Heart left ventricle (tissue), 16 donors: ENCODE measurements around the gene RAI2. TPM values are rescaled to one million over a fixed set of nuclear protein-coding genes. Genes with fewer than 3 reads are reported as not detected.
A peak's percentile ranks its signal among the peaks of the same experiment; 100 is the strongest.

Experiments used
- ATAC-seq, 4 donors: fragments of 200-7000 bp; cut with Tn5 transposase; one replicate each; pipeline ENCODE4 v1.9.1; 2020 to 2022; ENCODE audit warnings: moderate library complexity in 4 of 4, mild to moderate bottlenecking in 3 of 4, moderate number of reproducible peaks in 1 of 4
- DNase-seq, 5 donors: peaks; one replicate each; pipeline ENCODE4 v3.0.0-alpha.2; 2020
- H3K27ac ChIP-seq, 12 donors: fragments of 200-600 bp; sonication (generic) in 4 of 12; one replicate each; pipeline versions ENCODE4 v1.5.0 to v1.8.0; 2016 to 2022; ENCODE audit warnings: mild to moderate bottlenecking in 2 of 12
- H3K27me3 ChIP-seq, 9 donors: fragments of 200-600 bp; sonication (generic) in 2 of 9; one replicate each; pipeline versions ENCODE4 v1.5.1 to v1.8.0; 2016 to 2022; ENCODE audit warnings: mild to moderate bottlenecking in 3 of 9
- H3K36me3 ChIP-seq, 9 donors: fragments of 200-600 bp; sonication (generic) in 2 of 9; one replicate each; pipeline versions ENCODE4 v1.5.0 to v1.8.0; 2018 to 2022; ENCODE audit warnings: mild to moderate bottlenecking in 2 of 9
- H3K4me1 ChIP-seq, 12 donors: fragments of 200-600 bp; sonication (generic) in 4 of 12; one replicate each; pipeline versions ENCODE4 v1.5.0 to v1.8.0; 2016 to 2022; ENCODE audit warnings: mild to moderate bottlenecking in 3 of 12
- H3K4me3 ChIP-seq, 12 donors: fragments of 200-600 bp; sonication (generic) in 4 of 12; one replicate each; pipeline versions ENCODE4 v1.5.0 to v1.8.0; 2017 to 2022; ENCODE audit warnings: mild to moderate bottlenecking in 9 of 12, moderate library complexity in 4 of 12
- H3K9me3 ChIP-seq, 12 donors: fragments of 200-600 bp; sonication (generic) in 4 of 12; one replicate each; pipeline versions ENCODE4 v1.5.0 to v1.8.0; 2016 to 2022; ENCODE audit warnings: mild to moderate bottlenecking in 1 of 12
- POLR2A ChIP-seq, 2 donors: fragments of 450-650 bp; IDR thresholded peaks; one replicate each; pipeline ENCODE4 v1.6.1; 2017; ENCODE audit warnings: antibody characterized with exemption in 2 of 2, mild to moderate bottlenecking in 2 of 2, moderate library complexity in 2 of 2
- WGBS, 4 donors: extraction: QIAGEN DNeasy Blood & Tissue Kit in 2 of 4; methylation state at CpG; one replicate each; pipeline versions ENCODE4 v1.1.5 to v1.1.7; 2013 to 2018; 5-methylcytosine and 5-hydroxymethylcytosine counted together
- intact Hi-C, 10 donors: fragments of 100-400 bp; cut with DNase I; formaldehyde crosslinking; loops; one replicate each; pipeline versions ENCODE4 v1.11.1 to v1.14.2; 2022
- polyA plus RNA-seq, 2 donors: library from polyadenylated mRNA; stranded (reverse); fragments of 200-250 nt; gene quantifications; one replicate each; pipeline ENCODE4 v1.2.3, GENCODE V29; 2013
- total RNA-seq, 9 donors: library from RNA; depleted of rRNA in 2 of 9; stranded (reverse); fragments of >200 nt in 2 of 9; fragmentation: NEBNext Ultra II Directional in 3 of 9; extraction: Animal tissue kit (Norgen Biotek cat#: 25700) in 3 of 9; gene quantifications; one replicate each; pipeline versions ENCODE4 v1.1.0 to v1.2.4, GENCODE V29; 2016 to 2023
- TF ChIP-seq, protein P1 (sequence below), 12 donors: fragments of 200-600 bp; sonication (generic) in 4 of 12; IDR thresholded peaks; one replicate each; pipeline versions ENCODE4 v1.5.0 to v1.8.0; 2018 to 2022; ENCODE audit warnings: antibody characterized with exemption in 12 of 12, mild to moderate bottlenecking in 5 of 12
- donor health status: ischemic (EF 13 %, LVEDD 7.1; RV severe dilation, severe dysfunction).
- donor health status: healthy with polysubstance abuse.
- donor health status: DM: no; HTN: yes; CAD: no.
- donor health status: DM: no; HTN: no; CAD: no.
- donor health status: ischemic (EF 25% LVEDD 6.9; RV normal size, moderate dysfunction).
- donor health status: ischemic (EF 25% LVEDD 5.7; RV mildly dilated, moderate dysfunction).
- donor health status: healthy.
- donor health status: DM: yes; HTN: yes; CAD: no.
- donor health status: ischemic (EF 35%, LVEDD 5.7; RV mildly dilated, moderate dysfunction).
- donor health status: nonischemic (EF 11% LVEDD 7.7; RV severe dilation, severe dysfunction).
- donor health status: DM: yes; HTN: yes; CAD: no.
- donor health status: PGD.
- donor health status: ischemic (EF 29% LVEDD 5.4; RV normal size, mild dysfunction).
- donor health status: nonischemic (EF 23%, LVEDD 6.1; RV moderate dilation, normal function).

The RAI2 gene
- total and polyA plus RNA-seq, 11 donors: 16.2 to 31.3 (median 22.1) TPM

GRCh38 chrX:17814059-17814458, 47.0 kb downstream of the RAI2 start:
- Histone ChIP-seq H3K27me3 (no peaks in the 10 kb centered on the region), H3K4me1 (peaks cover 0 to 20% (median 2%) of the 10 kb centered on the region in 12 donors), H3K9me3 (no peaks in the 10 kb centered on the region), H3K27ac (no peak overlapping the region), H3K36me3 (no peaks in the 10 kb centered on the region), H3K4me3 (no peak overlapping the region)
- no peak for DNase-seq
- ATAC-seq: peak in 1 of 4 donors; percentile 19
- 63 to 78% (median 75%) methylated on average over 3 of the region's 3 CpGs for WGBS, 4 donors
- no peak for TF ChIP-seq POLR2A (IDR thresholded peaks at IDR 0.05)
- TF ChIP-seq, protein P1, sequence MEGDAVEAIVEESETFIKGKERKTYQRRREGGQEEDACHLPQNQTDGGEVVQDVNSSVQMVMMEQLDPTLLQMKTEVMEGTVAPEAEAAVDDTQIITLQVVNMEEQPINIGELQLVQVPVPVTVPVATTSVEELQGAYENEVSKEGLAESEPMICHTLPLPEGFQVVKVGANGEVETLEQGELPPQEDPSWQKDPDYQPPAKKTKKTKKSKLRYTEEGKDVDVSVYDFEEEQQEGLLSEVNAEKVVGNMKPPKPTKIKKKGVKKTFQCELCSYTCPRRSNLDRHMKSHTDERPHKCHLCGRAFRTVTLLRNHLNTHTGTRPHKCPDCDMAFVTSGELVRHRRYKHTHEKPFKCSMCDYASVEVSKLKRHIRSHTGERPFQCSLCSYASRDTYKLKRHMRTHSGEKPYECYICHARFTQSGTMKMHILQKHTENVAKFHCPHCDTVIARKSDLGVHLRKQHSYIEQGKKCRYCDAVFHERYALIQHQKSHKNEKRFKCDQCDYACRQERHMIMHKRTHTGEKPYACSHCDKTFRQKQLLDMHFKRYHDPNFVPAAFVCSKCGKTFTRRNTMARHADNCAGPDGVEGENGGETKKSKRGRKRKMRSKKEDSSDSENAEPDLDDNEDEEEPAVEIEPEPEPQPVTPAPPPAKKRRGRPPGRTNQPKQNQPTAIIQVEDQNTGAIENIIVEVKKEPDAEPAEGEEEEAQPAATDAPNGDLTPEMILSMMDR (IDR thresholded peaks at IDR 0.05): no peak
- intact Hi-C loops: loop anchor here in 5 of 10 donors (5.0 to 10.0 kb wide), 3 partner anchors 51 to 63 kb away; partner anchors contain the start of gene RAI2 (in 2 of the 5)

DNA sequence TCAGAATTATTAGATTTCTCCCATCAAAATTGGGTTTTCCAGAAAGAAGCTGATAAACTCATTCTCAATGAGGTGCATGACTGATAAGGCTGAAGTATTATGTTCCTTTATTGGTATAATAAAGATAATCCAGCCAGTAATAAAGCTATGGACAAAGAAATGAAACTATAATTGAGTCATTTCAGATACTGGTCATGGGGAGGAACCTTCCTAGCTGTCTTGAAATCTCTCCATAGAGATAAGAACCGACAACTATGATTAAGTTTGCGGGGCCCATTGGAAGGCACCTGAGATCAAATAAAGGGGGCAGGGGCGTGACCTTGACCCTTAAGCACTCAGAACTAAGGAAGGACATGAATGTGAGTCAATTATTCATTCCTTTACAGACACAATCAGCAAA, 47.8 kb downstream of the RAI2 start:
- ATAC-seq (no peak), DNase-seq (no peak)
- Histone ChIP-seq H3K27me3 (no peaks in the 10 kb centered on the region), H3K4me1 (peaks cover 0 to 20% (median 2%) of the 10 kb centered on the region in 12 donors), H3K36me3 (no peaks in the 10 kb centered on the region), H3K9me3 (no peaks in the 10 kb centered on the region), H3K4me3 (no peak overlapping the region), H3K27ac (no peak overlapping the region)
- intact Hi-C loops: loop anchor here in 5 of 10 donors (5.0 to 10.0 kb wide), 3 partner anchors 52 to 64 kb away; partner anchors contain the start of gene RAI2 (in 2 of the 5)
- TF ChIP-seq, protein P1 (IDR thresholded peaks at IDR 0.05): no peak
- no peak for TF ChIP-seq POLR2A (IDR thresholded peaks at IDR 0.05)
- whole genome bisulfite sequencing, 4 donors: 71 to 89% (median 75%) methylated on average over 3 of the region's 3 CpGs

GRCh38 chrX:17812763-17813162, 48.3 kb downstream of the RAI2 start:
- H3K27me3 ChIP-seq: no peaks in the 10 kb centered on the region
- no peak overlapping the region for H3K4me3 ChIP-seq
- ATAC-seq: peak in 3 of 4 donors; percentile 48 to 63 (median 53)
- intact Hi-C loops: loop anchor here in 5 of 10 donors (5.0 to 10.0 kb wide), 3 partner anchors 52 to 65 kb away; partner anchors contain the start of gene RAI2 (in 2 of the 5)
- 24 to 53% (median 32%) methylated on average over 1 of the region's 1 CpG for WGBS, 4 donors
- no peaks in the 10 kb centered on the region for H3K9me3 ChIP-seq
- no peaks in the 10 kb centered on the region for H3K36me3 ChIP-seq
- no peak for TF ChIP-seq POLR2A (IDR thresholded peaks at IDR 0.05)
- TF ChIP-seq, protein P1 (IDR thresholded peaks at IDR 0.05): peak; percentile 37 to 68 (median 55)
- DNase-seq: no peak
- no peak overlapping the region for H3K27ac ChIP-seq
- peaks cover 0 to 17% (median 2%) of the 10 kb centered on the region in 12 donors for H3K4me1 ChIP-seq

DNA sequence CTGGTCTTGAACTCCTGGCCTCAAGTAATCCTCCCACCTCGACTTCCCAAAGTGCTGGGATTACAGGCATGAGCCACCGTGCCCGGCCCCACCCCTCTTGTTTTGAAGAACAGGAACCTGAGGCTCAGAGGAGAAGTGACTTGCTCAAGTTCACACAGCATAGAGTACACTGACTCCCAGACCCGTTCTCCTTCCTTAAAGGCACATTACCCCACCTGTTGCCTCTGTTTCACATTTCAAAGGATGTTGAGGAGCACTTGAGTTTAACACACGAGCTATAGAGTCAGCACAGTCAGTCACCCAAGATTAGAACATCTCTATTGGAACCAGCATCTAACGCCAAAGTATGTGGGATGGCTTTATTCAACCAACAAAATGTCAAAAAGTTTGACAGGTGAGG, 51.1 kb downstream of the RAI2 start:
- Histone ChIP-seq H3K4me3 (no peak overlapping the region), H3K4me1 (peaks cover 0 to 10% (median 0%) of the 10 kb centered on the region in 12 donors), H3K27me3 (no peaks in the 10 kb centered on the region), H3K27ac (no peak overlapping the region), H3K9me3 (no peaks in the 10 kb centered on the region), H3K36me3 (no peaks in the 10 kb centered on the region)
- DNase-seq (no peak), ATAC-seq (no peak)
- WGBS, 4 donors: 67 to 85% (median 76%) methylated on average over 6 of the region's 6 CpGs
- TF ChIP-seq POLR2A (IDR thresholded peaks at IDR 0.05): no peak
- intact Hi-C loops: loop anchor here in 5 of 10 donors (5.0 to 10.0 kb wide), 3 partner anchors 55 to 67 kb away; partner anchors contain the start of gene RAI2 (in 2 of the 5)

DNA sequence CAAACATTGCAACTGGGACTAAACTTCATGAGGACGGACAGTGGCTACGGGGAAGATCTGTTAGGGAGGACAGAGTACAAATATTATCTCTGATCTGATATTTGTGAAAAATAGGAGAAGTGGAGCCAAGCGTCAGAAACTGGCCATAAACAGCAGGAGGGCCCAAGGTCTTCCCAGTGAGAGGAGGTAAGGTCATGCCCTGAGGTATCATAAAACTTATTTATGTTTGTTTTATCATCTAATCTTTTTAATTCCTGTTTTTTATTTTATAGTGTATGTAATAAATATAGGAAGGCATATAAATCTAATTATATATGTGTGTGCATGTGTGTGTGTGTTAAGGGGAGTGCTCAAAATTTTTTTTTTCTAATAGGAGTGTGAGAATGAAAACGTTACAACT, 51.8 kb downstream of the RAI2 start:
- H3K4me3 ChIP-seq: no peak overlapping the region
- H3K9me3 ChIP-seq: no peaks in the 10 kb centered on the region
- intact Hi-C loops: no loop called here
- H3K36me3 ChIP-seq: no peaks in the 10 kb centered on the region
- no peak for DNase-seq
- no peaks in the 10 kb centered on the region for H3K27me3 ChIP-seq
- no peak overlapping the region for H3K27ac ChIP-seq
- WGBS, 4 donors: 70 to 86% (median 80%) methylated on average over 4 of the region's 4 CpGs
- H3K4me1 ChIP-seq: peaks cover 0 to 7% (median 0%) of the 10 kb centered on the region in 12 donors
- ATAC-seq: no peak
- no peak for TF ChIP-seq POLR2A (IDR thresholded peaks at IDR 0.05)
- TF ChIP-seq, protein P1 (IDR thresholded peaks at IDR 0.05): no peak
